ENCODE data around the gene CTNNBIP1.
A peak's percentile ranks its signal among the peaks of the same experiment; 100 is the strongest.
"Not testable (repeated sequence)": the region's sequence is repeated elsewhere in the genome, so short reads cannot be mapped to it uniquely, and the experiment has no call there.

Gene CTNNBIP1

GRCh38 chr1:9917901-9918300 lies 7.8 kb upstream of the CTNNBIP1 start:
- no peaks in the 10 kb centered on the region for H3K27me3 ChIP-seq (replicated peaks; ENCODE audit: control insufficient read depth, insufficient read depth, low read length, poor library complexity, severe bottlenecking)
- H3K36me3 ChIP-seq (ENCODE audit: control insufficient read depth, insufficient read depth, low read length), result no peaks in the 10 kb centered on the region
- no peak overlapping the region for H3K4me3 ChIP-seq (ENCODE audit: insufficient read depth, low read depth, low read length, poor library complexity, severe bottlenecking)
- no peak overlapping the region for H3K27ac ChIP-seq (ENCODE audit: insufficient read depth, low read length, poor library complexity, severe bottlenecking)
- no peaks in the 10 kb centered on the region for H3K9me3 ChIP-seq (ENCODE audit: control insufficient read depth, low read length)
- no peaks in the 10 kb centered on the region for H3K4me1 ChIP-seq (ENCODE audit: control insufficient read depth, insufficient read depth, low read length, poor library complexity, severe bottlenecking)
- DNase-seq, result no peak

GRCh38 chr1:9917495-9917894 lies 7.4 kb upstream of the CTNNBIP1 start:
- H3K27ac ChIP-seq (ENCODE audit: insufficient read depth, low read length, poor library complexity, severe bottlenecking); H3K27me3 ChIP-seq (replicated peaks; ENCODE audit: control insufficient read depth, insufficient read depth, low read length, poor library complexity, severe bottlenecking): not testable (repeated sequence)

GRCh38 chr1:9916452-9916851 lies 6.4 kb upstream of the CTNNBIP1 start:
- Histone ChIP-seq H3K4me3 (ENCODE audit: insufficient read depth, low read depth, low read length, poor library complexity, severe bottlenecking) (no peak overlapping the region), H3K9me3 (ENCODE audit: control insufficient read depth, low read length) (no peaks in the 10 kb centered on the region), H3K27ac (ENCODE audit: insufficient read depth, low read length, poor library complexity, severe bottlenecking) (no peak overlapping the region), H3K4me1 (ENCODE audit: control insufficient read depth, insufficient read depth, low read length, poor library complexity, severe bottlenecking) (no peaks in the 10 kb centered on the region), H3K36me3 (ENCODE audit: control insufficient read depth, insufficient read depth, low read length) (no peaks in the 10 kb centered on the region), H3K27me3 (replicated peaks; ENCODE audit: control insufficient read depth, insufficient read depth, low read length, poor library complexity, severe bottlenecking) (no peaks in the 10 kb centered on the region)
- DNase-seq, result no peak

More at GRCh38 chr1:9917495-9917894, 7.4 kb upstream of the CTNNBIP1 start:
- H3K9me3 ChIP-seq (ENCODE audit: control insufficient read depth, low read length); H3K36me3 ChIP-seq (ENCODE audit: control insufficient read depth, insufficient read depth, low read length); H3K4me3 ChIP-seq (ENCODE audit: insufficient read depth, low read depth, low read length, poor library complexity, severe bottlenecking); H3K4me1 ChIP-seq (ENCODE audit: control insufficient read depth, insufficient read depth, low read length, poor library complexity, severe bottlenecking); DNase-seq: not testable (repeated sequence)

- H3K36me3 ChIP-seq (ENCODE audit: control insufficient read depth, insufficient read depth, low read length), result no peaks in the 10 kb centered on the region
- no peak overlapping the region for H3K27ac ChIP-seq (ENCODE audit: insufficient read depth, low read length, poor library complexity, severe bottlenecking)
- DNase-seq, result no peak
- peaks cover under 1% of the 10 kb centered on the region for H3K4me1 ChIP-seq (ENCODE audit: control insufficient read depth, insufficient read depth, low read length, poor library complexity, severe bottlenecking)
- no peak overlapping the region for H3K4me3 ChIP-seq (ENCODE audit: insufficient read depth, low read depth, low read length, poor library complexity, severe bottlenecking)
- no peaks in the 10 kb centered on the region for H3K9me3 ChIP-seq (ENCODE audit: control insufficient read depth, low read length)
- no peaks in the 10 kb centered on the region for H3K27me3 ChIP-seq (replicated peaks; ENCODE audit: control insufficient read depth, insufficient read depth, low read length, poor library complexity, severe bottlenecking)
Measured at GRCh38 chr1:9914610-9914937, 4.5 kb upstream of the CTNNBIP1 start.

DNA sequence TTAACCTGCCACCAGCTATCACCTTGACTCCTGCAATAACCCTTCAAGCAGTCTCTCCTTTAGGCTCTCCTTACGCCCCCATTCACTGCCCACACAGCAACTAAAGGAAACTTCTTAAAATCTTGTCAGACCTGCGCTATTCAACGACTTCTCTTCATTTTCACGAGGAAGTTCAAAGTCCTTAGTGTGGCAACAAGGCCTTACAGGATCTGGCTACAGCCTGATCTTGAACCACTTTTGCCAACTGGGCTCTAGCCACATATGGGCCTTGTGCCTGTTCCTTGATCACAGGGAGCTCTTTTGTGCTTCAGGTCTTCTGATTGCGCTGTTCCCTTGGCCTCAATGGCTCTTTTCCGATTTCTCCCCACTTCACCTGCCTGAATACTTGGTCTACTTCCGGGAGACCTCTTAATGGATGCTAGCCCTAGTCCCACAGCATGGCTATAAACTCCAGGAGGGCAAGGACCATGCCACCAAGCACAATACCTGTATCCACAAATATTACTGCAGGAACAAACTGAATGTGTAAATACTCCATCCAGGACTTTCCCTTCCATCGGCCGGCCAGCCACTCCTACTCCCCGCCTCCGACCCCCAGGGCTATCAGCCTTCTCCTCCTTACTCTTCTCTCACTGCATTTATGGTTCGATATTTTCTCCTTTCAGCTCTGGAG lies 2.3 kb upstream of the CTNNBIP1 start:
- Histone ChIP-seq H3K9me3 (ENCODE audit: control insufficient read depth, low read length) (no peaks in the 10 kb centered on the region), H3K4me3 (ENCODE audit: insufficient read depth, low read depth, low read length, poor library complexity, severe bottlenecking) (no peak overlapping the region), H3K27me3 (replicated peaks; ENCODE audit: control insufficient read depth, insufficient read depth, low read length, poor library complexity, severe bottlenecking) (no peaks in the 10 kb centered on the region), H3K27ac (ENCODE audit: insufficient read depth, low read length, poor library complexity, severe bottlenecking) (no peak overlapping the region), H3K36me3 (ENCODE audit: control insufficient read depth, insufficient read depth, low read length) (no peaks in the 10 kb centered on the region), H3K4me1 (ENCODE audit: control insufficient read depth, insufficient read depth, low read length, poor library complexity, severe bottlenecking) (peaks cover 11% of the 10 kb centered on the region)
- no peak for DNase-seq

- DNase-seq, result peak; percentile 100
- peaks cover 11% of the 10 kb centered on the region for H3K4me1 ChIP-seq (ENCODE audit: control insufficient read depth, insufficient read depth, low read length, poor library complexity, severe bottlenecking)
- no peaks in the 10 kb centered on the region for H3K9me3 ChIP-seq (ENCODE audit: control insufficient read depth, low read length)
- peak overlapping the region; percentile 59 for H3K4me3 ChIP-seq (ENCODE audit: insufficient read depth, low read depth, low read length, poor library complexity, severe bottlenecking)
- no peaks in the 10 kb centered on the region for H3K27me3 ChIP-seq (replicated peaks; ENCODE audit: control insufficient read depth, insufficient read depth, low read length, poor library complexity, severe bottlenecking)
- peak overlapping the region; percentile 64 for H3K27ac ChIP-seq (ENCODE audit: insufficient read depth, low read length, poor library complexity, severe bottlenecking)
- H3K36me3 ChIP-seq (ENCODE audit: control insufficient read depth, insufficient read depth, low read length), result no peaks in the 10 kb centered on the region
Measured at GRCh38 chr1:9910423-9911178, 532 bp upstream of the CTNNBIP1 start.

DNA sequence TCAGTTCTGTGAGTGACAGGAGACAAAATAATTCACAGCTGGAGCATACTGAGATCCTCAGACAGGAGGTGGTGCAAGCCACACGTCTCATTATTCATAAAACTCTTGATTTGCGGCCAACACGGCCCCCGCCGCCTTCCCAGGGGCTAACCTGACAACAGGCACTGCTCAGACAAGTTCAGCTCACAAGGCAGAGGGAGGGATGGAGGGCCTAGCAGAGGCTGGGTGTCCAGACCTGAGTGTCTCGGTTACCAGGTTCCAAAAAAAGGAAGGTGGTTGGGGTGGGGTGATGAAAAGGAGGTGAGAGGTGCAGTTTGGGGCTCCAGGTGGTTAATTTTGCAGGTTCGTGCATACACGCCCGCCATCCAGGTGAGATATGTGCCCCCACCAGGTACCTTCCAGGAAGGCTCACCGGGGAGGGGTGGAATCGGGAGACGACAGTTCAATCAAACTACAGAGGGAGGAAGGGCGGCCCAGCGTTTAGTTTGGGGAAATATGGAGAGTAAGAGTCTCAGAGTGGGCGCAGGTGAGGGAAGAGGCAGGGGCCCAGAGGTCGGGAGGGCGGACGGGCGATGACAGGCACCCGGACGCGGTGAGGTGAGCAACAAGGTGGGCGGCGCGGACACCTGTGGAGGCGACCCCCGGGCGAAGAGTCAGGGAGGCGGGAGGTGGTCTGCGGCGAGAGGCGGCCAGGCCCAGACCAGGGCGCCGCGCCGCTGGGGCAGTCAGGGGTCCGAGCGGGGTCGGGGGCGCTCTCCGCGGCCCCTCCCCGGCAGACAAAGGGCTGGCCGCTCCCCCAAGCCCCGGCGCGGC lies 629 bp downstream of the CTNNBIP1 start:
- DNase-seq, result peak in 2 of 3 donors; percentile 3 to 9
- peak overlapping the region; percentile 21 for H3K27ac ChIP-seq (ENCODE audit: insufficient read depth, low read length, poor library complexity, severe bottlenecking)

GRCh38 chr1:9908871-9909233 lies 1.2 kb downstream of the CTNNBIP1 start:
- Histone ChIP-seq H3K9me3 (ENCODE audit: control insufficient read depth, low read length) (no peaks in the 10 kb centered on the region), H3K4me1 (ENCODE audit: control insufficient read depth, insufficient read depth, low read length, poor library complexity, severe bottlenecking) (peaks cover 11% of the 10 kb centered on the region), H3K27ac (ENCODE audit: insufficient read depth, low read length, poor library complexity, severe bottlenecking) (no peak overlapping the region), H3K27me3 (replicated peaks; ENCODE audit: control insufficient read depth, insufficient read depth, low read length, poor library complexity, severe bottlenecking) (no peaks in the 10 kb centered on the region), H3K4me3 (ENCODE audit: insufficient read depth, low read depth, low read length, poor library complexity, severe bottlenecking) (no peak overlapping the region), H3K36me3 (ENCODE audit: control insufficient read depth, insufficient read depth, low read length) (no peaks in the 10 kb centered on the region)
- no peak for DNase-seq

More for the DNA sequence above, 629 bp downstream of the CTNNBIP1 start:
- H3K4me1 ChIP-seq (ENCODE audit: control insufficient read depth, insufficient read depth, low read length, poor library complexity, severe bottlenecking), result peaks cover 11% of the 10 kb centered on the region
- peak overlapping the region; percentile 72 for H3K4me3 ChIP-seq (ENCODE audit: insufficient read depth, low read depth, low read length, poor library complexity, severe bottlenecking)
- H3K36me3 ChIP-seq (ENCODE audit: control insufficient read depth, insufficient read depth, low read length), result no peaks in the 10 kb centered on the region
- no peaks in the 10 kb centered on the region for H3K9me3 ChIP-seq (ENCODE audit: control insufficient read depth, low read length)
- H3K27me3 ChIP-seq (replicated peaks; ENCODE audit: control insufficient read depth, insufficient read depth, low read length, poor library complexity, severe bottlenecking), result no peaks in the 10 kb centered on the region

- no peak overlapping the region for H3K27ac ChIP-seq (ENCODE audit: insufficient read depth, low read length, poor library complexity, severe bottlenecking)
- DNase-seq, result no peak
- no peaks in the 10 kb centered on the region for H3K36me3 ChIP-seq (ENCODE audit: control insufficient read depth, insufficient read depth, low read length)
- H3K4me3 ChIP-seq (ENCODE audit: insufficient read depth, low read depth, low read length, poor library complexity, severe bottlenecking), result no peak overlapping the region
- H3K9me3 ChIP-seq (ENCODE audit: control insufficient read depth, low read length), result no peaks in the 10 kb centered on the region
- H3K27me3 ChIP-seq (replicated peaks; ENCODE audit: control insufficient read depth, insufficient read depth, low read length, poor library complexity, severe bottlenecking), result no peaks in the 10 kb centered on the region
- H3K4me1 ChIP-seq (ENCODE audit: control insufficient read depth, insufficient read depth, low read length, poor library complexity, severe bottlenecking), result peaks cover 11% of the 10 kb centered on the region
Measured at GRCh38 chr1:9907441-9907840, 2.6 kb downstream of the CTNNBIP1 start.

DNA sequence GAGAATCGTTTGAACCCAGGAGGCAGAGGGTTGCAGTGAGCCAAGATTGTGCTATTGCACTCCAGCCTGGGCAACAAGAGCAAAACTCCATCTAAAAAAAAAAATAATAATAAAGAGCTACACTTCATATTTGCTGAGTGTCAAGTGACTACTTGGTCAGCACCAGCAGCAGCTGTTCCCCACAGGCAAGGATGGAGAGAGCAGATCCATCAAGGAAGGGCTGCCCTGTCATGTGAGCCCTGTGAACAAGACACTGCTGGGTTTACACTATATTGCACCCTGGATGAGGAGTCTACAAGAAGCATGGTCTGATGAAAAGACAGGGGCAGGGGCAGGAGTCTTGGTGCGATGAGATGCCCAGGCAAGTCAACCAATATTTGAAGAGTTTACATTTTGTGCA lies 3.6 kb downstream of the CTNNBIP1 start:
- no peaks in the 10 kb centered on the region for H3K27me3 ChIP-seq (replicated peaks; ENCODE audit: control insufficient read depth, insufficient read depth, low read length, poor library complexity, severe bottlenecking)
- H3K27ac ChIP-seq (ENCODE audit: insufficient read depth, low read length, poor library complexity, severe bottlenecking), result no peak overlapping the region
- no peak for DNase-seq
- H3K4me1 ChIP-seq (ENCODE audit: control insufficient read depth, insufficient read depth, low read length, poor library complexity, severe bottlenecking), result peaks cover 11% of the 10 kb centered on the region
- H3K4me3 ChIP-seq (ENCODE audit: insufficient read depth, low read depth, low read length, poor library complexity, severe bottlenecking), result no peak overlapping the region
- H3K36me3 ChIP-seq (ENCODE audit: control insufficient read depth, insufficient read depth, low read length), result no peaks in the 10 kb centered on the region
- no peaks in the 10 kb centered on the region for H3K9me3 ChIP-seq (ENCODE audit: control insufficient read depth, low read length)
